GM18861 (cell line): ENCODE measurements around the gene WDR18.
A peak's percentile ranks its signal among the peaks of the same experiment; 100 is the strongest.
"Not testable (repeated sequence)": the region's sequence is repeated elsewhere in the genome, so short reads cannot be mapped to it uniquely, and the experiment has no call there.

Experiments
- ATAC-seq: cut with Tn5 transposase; IDR thresholded peaks from one replicate; pipeline ENCODE4 v1.9.1; 2021; ENCODE audit not compliant: unreplicated experiment

The WDR18 gene

GRCh38 chr19:1018932-1019615 lies 34.9 kb downstream of the WDR18 start:
- ATAC-seq: no peak

- no peak for ATAC-seq
These were observed 35.4 kb downstream of the WDR18 start for GRCh38 chr19:1019616-1019961.

GRCh38 chr19:1019980-1020867 lies 36.1 kb downstream of the WDR18 start:
- ATAC-seq: no peak

GRCh38 chr19:1020868-1021425 lies 36.8 kb downstream of the WDR18 start, which contains the start of gene TMEM259:
Gene TMEM259 (minus strand): TSS chr19:1021123. CDS start chr19:1020996, 127 bp downstream.
- ATAC-seq: peak; percentile 64

GRCh38 chr19:1023883-1024188 lies 39.7 kb downstream of the WDR18 start:
- ATAC-seq: not testable (repeated sequence)

- not testable (repeated sequence) for ATAC-seq
These were observed 40.9 kb downstream of the WDR18 start for GRCh38 chr19:1025080-1025479.

GRCh38 chr19:1025960-1026782 lies 42.0 kb downstream of the WDR18 start, which contains the start of gene CNN2:
Gene CNN2 (plus strand): TSS chr19:1026608. CDS start chr19:1026662, 54 bp downstream.
- ATAC-seq: peak; percentile 29

GRCh38 chr19:1026783-1027649 lies 42.9 kb downstream of the WDR18 start:
- no peak for ATAC-seq

- ATAC-seq: no peak
These were observed 43.5 kb downstream of the WDR18 start for GRCh38 chr19:1027650-1028061.

- no peak for ATAC-seq
These were observed 44.1 kb downstream of the WDR18 start for GRCh38 chr19:1028062-1028926.

GRCh38 chr19:1032264-1032867 lies 48.2 kb downstream of the WDR18 start:
- ATAC-seq: no peak

- ATAC-seq: no peak
These were observed 52.0 kb downstream of the WDR18 start for GRCh38 chr19:1035998-1036621.

- ATAC-seq: peak; percentile 8
These were observed 53.5 kb downstream of the WDR18 start for GRCh38 chr19:1037621-1038064.

GRCh38 chr19:1038978-1039645 lies 55.0 kb downstream of the WDR18 start:
- ATAC-seq: no peak

- ATAC-seq: peak; percentile 69
These were observed 55.7 kb downstream of the WDR18 start, which contains the start of gene ABCA7 for GRCh38 chr19:1039646-1040475. Gene ABCA7 (plus strand): TSS chr19:1040107. CDS start chr19:1041362, 1,255 bp downstream.

GRCh38 chr19:1040476-1041271 lies 56.5 kb downstream of the WDR18 start:
- peak; percentile 36 for ATAC-seq
